OCI-LY3 (cell line): ENCODE measurements around the gene BEST4.

Source experiments
- CTCF ChIP-seq: fragments of 200-600, 300-600 bp; sonication (generic); IDR thresholded peaks from 2 replicates; pipeline ENCODE4 v1.5.1; 2014; ENCODE audit warnings: antibody characterized with exemption, low read length, low read depth
- EZH2phosphoT487 ChIP-seq: fragments of 200-600 bp; shearing (Covaris generic); IDR thresholded peaks from 2 replicates; pipeline ENCODE4 v1.6.1; 2018; ENCODE audit warnings: antibody characterized with exemption, mixed run types, low read depth

GRCh38 chr1:44790968-44791801, 3.2 kb upstream of the BEST4 start:
- TF ChIP-seq CTCF = no peak
- no peak for TF ChIP-seq EZH2phosphoT487
